Transverse colon (tissue), 4 donors: Measurements from ENCODE around the gene ITGB7.

Experiments used
- CTCF ChIP-seq, 5 experiments: fragments of 200-600 bp in 3 of 5; fragments of 450-650 bp in 2 of 5; sonication (generic) in 3 of 5; IDR thresholded peaks; 1 replicate in 2 of 5; 2 replicates in 3 of 5; pipeline ENCODE4 v1.5.1; 2016 to 2017; ENCODE audit warnings: antibody characterized with exemption in 5 of 5, inconsistent platforms in 3 of 5, mild to moderate bottlenecking in 2 of 5, moderate library complexity in 1 of 5
- EP300 ChIP-seq: sonication (generic); formaldehyde crosslinking; IDR thresholded peaks from one replicate; pipeline ENCODE4 v1.6.1; 2017; ENCODE audit warnings: antibody characterized with exemption, low read depth
- POLR2A ChIP-seq: fragments of 450-650 bp; IDR thresholded peaks from one replicate; pipeline ENCODE4 v1.6.1; 2016; ENCODE audit warnings: antibody characterized with exemption, mild to moderate bottlenecking, moderate library complexity
- POLR2AphosphoS5 ChIP-seq, 3 donors: sonication (generic); formaldehyde crosslinking; IDR thresholded peaks; one replicate each; pipeline ENCODE4 v1.6.1; 2016; ENCODE audit warnings: antibody characterized with exemption in 3 of 3

DNA sequence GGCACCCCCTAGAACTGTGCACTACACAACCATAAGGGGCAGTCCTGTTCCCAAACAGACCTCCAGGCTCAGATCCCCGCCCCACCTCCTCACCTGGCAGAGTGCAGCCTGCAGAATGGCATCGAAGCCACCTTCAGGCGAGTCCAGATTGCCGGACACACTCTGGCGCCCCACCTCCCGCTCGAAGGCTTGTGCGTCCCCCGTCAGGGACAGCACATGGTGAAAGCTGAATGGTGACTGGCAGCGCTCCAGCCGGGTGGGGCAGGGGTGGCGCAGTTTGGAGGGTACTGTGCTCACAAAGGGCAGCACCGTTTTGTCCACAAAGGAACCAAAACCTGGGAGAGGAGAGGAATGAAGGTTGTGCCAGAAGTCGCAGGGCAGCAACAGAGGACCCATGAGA lies 10.6 kb downstream of the ITGB7 start:
- TF ChIP-seq CTCF (IDR thresholded peaks at IDR 0.05) = no peak
- TF ChIP-seq POLR2A = no peak
- no peak for TF ChIP-seq POLR2AphosphoS5 (IDR thresholded peaks at IDR 0.05)
- TF ChIP-seq EP300 = no peak
